HG03558 (cell line): ENCODE data around the gene SLC2A8.
A peak's percentile ranks its signal among the peaks of the same experiment; 100 is the strongest.

Source experiments
- ATAC-seq: cut with Tn5 transposase; IDR thresholded peaks from one replicate; pipeline ENCODE4 v1.9.1; 2021; ENCODE audit warnings: moderate number of reproducible peaks; ENCODE audit not compliant: unreplicated experiment; ENCODE audit errors: extremely low read depth

SLC2A8 gene, protein sequence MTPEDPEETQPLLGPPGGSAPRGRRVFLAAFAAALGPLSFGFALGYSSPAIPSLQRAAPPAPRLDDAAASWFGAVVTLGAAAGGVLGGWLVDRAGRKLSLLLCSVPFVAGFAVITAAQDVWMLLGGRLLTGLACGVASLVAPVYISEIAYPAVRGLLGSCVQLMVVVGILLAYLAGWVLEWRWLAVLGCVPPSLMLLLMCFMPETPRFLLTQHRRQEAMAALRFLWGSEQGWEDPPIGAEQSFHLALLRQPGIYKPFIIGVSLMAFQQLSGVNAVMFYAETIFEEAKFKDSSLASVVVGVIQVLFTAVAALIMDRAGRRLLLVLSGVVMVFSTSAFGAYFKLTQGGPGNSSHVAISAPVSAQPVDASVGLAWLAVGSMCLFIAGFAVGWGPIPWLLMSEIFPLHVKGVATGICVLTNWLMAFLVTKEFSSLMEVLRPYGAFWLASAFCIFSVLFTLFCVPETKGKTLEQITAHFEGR

DNA sequence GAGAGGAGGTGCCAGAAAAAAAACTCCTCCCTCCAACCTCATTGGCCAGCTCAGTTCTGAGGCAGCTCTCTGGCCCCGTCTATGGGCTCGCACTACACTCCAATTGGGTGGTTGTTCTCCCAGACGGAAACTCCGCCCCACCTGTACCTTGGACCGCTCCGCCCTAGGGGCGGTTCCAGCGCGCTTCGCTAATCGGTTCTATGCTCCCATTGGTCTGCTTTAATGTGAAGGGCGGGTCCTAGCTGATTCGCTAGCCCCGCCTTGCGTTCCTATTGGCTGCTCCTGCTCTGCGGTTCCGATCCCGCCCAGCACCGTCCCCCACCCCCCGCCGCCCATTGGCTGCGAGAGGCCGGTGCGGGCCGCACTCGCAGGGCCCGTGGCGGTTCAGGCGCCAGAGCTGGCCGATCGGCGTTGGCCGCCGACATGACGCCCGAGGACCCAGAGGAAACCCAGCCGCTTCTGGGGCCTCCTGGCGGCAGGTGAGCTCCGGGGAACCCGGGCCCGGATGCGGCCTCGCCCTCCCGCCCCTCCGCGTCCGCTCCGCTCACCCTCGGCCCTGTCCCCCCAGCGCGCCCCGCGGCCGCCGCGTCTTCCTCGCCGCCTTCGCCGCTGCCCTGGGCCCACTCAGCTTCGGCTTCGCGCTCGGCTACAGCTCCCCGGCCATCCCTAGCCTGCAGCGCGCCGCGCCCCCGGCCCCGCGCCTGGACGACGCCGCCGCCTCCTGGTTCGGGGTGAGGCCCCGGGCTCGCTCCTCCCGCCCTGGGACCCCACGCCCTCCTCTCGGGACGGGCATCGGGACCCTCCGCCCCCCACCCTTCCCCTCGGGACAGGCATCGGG, at the start of gene SLC2A8:
Gene SLC2A8, plus strand, starts transcription at position 362 of the 838 bp plus-strand sequence. Its CDS starts 62 bp downstream, at position 424.
- peak; percentile 90 for ATAC-seq

DNA sequence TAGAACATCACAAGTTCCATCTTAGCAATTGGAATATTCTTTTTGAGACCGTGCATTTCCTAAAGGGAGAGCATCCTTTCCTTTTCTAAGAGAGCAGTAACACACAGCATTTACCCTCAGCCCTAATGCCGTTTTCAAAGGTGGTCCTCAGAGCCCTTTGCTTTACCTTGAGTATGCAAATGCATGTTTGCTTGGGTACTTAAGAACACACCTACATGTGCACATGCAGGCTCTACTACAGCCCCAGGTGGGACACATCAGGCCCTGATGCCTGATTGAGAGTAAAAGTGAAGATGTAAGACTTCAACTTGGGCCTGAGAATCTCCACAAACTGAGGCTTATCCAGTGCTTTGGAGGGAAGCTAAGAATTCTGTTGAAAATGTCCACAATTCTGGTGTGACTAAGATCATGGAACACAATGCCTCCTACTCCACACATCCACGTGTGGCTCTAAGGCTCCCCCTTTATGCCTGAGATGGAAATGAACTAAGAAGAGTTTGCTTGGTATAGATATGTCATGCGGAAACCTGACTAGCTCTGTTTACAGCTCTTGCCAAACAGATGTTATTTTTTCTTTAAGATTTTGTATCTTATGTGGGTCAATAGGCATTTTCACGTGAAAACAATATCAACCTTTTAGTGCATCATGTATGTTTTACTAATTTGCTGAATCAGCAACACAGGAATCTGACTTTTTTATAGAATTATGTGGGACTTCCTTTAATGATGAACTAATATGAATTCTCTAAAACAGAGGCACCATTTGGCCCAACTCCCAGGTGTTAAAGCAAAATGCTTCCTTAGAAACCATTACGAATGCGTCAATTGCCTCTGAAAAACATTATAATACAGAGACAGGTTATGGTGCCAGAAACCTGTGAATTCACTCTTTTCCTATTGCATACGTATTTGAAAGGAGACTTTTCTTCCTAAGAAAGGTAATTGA, 48.9 kb upstream of the SLC2A8 start:
- ATAC-seq = no peak

GRCh38 chr9:127349483-127350113, 47.4 kb upstream of the SLC2A8 start:
- ATAC-seq = no peak

DNA sequence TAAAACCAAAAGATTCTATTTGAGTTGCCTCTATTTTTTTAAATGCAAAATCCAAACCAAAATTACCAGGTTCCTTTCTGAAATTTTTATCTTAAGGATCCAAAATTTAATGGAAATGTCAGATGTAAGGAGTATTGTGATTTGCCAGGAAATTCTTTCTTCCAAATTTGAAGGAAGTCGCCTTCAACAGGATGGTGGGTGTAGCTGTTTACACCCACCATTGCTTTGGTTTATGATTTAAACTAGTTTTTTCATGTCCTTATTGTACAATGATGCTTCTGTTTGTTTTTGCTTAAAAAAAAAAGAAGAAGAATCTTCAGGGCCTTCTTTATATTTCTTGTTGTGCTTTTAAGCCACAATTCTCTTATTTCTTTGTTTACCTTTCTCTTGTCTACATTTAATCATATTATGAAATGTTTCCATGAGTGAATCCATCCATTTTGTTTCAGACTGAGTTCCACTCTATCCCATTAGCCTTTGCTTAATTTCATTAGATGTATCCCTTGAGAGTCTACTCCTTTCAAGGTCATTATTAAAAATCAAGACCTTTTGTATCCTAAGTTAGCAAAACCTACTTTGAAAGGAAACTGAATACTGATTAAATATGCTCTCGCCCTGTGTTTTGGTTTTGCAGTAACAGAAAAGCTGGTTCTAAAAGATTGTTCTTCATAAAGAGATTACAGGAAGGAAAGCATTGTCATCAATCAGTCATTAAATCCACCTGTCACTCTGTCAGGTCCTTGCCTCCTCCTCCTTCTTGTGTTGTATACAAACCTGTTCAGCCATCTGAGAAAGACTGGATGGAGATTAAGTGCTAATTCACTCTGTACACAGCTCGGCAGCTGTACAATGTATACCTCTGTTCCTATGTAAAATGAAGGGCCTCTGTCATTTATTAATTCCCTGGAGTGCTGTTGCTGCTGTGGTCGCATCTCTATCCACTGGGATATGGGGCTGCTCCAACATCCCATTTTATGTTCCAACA, 45.5 kb upstream of the SLC2A8 start:
- no peak for ATAC-seq

DNA sequence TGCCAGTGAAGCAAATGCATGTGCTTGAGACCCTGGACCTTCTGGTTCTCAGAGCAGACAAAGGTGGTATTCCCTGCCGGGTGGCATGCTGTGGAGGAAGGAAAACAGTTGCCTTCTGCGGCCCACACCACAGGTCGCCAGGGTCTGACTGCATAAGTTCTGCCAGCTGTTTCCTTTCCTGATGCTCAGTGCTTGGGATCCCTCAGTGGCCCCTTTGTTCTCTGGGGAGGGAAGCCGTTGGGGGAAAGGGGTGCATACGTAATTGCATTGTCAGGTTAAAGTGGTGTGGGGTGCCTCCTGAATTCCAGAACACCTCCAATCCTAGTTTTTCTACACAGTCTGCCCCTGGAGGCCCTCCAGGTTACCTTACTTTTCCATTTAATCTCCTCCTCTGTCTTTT, 43.1 kb upstream of the SLC2A8 start:
- no peak for ATAC-seq

- ATAC-seq = no peak
These were observed 40.1 kb upstream of the SLC2A8 start for GRCh38 chr9:127356906-127357305.

- no peak for ATAC-seq
These were observed 38.9 kb upstream of the SLC2A8 start for GRCh38 chr9:127358023-127358535.

GRCh38 chr9:127358770-127359169, 38.2 kb upstream of the SLC2A8 start:
- ATAC-seq = no peak

DNA sequence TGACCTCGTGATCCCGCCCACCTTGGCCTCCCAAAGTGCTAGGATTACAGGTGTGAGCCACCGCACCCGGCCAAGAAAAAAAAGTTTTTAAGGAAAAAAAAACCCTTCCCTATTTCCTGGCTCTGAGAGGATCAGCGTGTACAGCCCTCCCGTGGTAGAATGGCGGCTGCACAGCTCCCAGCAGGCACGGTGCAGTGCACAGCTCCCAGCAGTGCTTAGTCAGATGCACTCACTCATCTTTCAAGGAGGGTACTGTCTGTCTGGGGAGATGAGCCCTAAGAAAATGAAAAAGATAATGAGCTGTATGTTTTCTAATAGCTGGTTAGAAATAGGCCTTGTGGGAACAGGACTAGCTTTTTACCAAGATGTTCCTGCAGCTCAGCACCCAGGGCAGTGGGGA, 36.7 kb upstream of the SLC2A8 start:
- ATAC-seq = no peak

- no peak for ATAC-seq
These were observed 36.1 kb upstream of the SLC2A8 start for GRCh38 chr9:127360829-127361228.

DNA sequence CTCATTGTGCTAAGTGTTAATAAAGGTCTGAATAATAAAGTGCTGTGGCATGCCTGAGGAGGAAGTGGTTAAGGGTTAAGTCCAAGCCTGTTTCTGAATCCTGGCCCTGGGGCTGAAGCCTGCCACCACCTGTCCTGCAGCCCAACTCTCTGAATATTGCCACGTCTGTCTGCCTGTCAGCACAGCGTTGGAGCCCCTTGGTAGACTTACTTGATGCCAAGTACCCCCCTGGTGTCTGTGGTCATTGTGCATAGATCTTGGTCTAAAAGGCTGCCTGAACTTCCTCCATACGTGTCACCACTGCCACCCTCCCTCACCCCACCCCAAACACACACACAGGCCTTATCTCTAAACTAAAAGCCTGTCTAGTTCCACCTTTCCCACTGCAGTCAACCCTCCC, 35.4 kb upstream of the SLC2A8 start:
- no peak for ATAC-seq

DNA sequence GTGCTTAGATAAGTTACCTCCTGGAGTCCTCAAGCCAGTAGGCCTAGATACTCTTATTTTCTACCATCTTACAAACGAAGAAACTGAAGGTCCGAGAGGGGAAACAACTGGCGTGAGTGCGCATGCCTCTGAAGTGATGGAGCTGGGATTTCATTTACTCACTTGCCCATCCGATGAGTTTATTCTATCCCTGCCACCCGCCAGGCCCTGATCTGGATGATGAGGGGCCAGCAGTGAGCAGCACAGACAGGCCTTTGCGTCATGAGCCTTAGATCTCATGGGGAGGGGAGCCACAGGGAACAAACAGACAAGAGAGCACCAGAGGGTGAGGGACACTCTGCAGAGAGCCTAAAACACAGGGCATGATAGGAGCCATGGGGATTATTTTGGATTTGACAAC, 34.1 kb upstream of the SLC2A8 start:
- no peak for ATAC-seq

DNA sequence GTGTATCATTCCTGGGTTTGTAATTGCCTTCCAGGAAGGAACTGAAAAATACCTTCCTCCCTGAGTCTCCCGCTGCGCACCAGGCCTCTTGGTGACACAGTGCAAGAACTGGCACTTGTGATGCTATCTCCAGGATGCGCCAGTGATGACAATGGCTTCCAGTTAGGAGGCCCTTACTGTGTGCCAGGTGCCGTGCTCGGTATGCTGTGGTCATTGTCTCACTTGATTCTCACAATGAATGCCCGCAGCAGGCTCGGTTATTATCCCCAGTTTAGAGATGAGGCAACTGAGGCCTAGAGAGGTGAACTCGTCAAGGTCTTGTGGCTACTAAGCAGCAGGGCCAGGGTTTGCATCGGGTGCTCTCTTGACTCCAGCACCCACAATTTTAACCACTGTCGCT, 31.5 kb upstream of the SLC2A8 start:
- no peak for ATAC-seq

DNA sequence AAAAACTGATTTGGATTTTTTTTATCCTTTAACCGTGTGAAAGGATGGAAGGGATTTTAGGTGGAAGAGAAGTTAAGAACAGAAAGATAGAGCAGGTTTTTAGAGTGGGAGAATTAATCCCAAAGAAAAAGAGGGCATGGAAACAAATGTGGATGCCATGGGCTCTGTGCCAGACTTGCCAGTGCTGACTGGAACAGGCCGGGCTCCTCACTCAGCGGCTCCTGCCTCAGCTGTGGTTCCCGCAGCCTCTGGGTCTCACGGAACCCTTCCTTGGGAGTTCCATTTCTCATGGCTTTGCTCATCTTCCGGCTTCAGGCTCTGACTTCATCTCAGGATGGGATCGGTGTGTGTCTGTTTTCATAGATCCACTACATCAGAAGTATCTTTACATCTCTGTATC, 30.4 kb upstream of the SLC2A8 start:
- ATAC-seq = no peak

GRCh38 chr9:127368852-127369402, 28.0 kb upstream of the SLC2A8 start:
- no peak for ATAC-seq

DNA sequence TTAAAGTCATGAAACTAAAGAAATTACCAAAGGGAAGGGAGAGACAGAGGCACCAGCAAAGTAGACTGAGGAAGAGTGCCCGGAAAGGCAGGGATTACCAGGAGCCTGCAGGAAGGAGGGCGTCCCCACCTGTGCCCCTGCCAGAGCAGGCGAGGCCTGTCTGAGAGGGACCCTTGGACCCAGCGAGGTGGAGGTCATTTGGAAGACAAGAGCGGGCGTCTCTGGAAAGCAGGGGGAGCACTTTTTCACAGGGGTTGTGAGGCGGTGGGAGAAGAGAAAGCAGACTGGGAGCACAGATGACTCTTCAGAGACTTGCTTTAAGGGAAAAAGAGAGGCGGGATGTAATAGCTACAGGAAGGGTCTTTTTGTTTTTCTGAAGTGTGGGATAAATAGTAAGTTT, 27.5 kb upstream of the SLC2A8 start:
- ATAC-seq = no peak

DNA sequence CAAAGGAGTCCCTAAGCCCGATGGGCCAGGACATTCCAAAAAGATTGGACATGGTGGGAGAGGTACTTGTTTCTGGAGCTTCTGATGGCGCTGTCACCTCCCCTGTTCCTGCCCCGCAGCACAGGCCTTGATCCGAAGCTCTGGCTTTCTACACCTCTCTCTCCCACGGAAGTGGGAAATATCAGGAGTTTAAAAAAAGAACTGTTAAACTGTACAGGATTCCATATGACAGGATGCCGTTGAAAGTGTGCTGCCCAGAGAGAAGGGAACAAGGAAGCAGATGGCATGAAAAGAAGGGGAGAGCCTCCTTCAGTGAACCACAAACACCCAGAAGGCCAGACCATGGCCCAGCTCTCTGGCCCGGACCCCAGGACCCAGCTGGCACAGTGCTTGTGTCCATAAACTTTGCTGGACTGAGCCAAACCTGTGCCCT, 26.8 kb upstream of the SLC2A8 start:
- ATAC-seq = no peak
